Adrenal gland (tissue), 5 donors: ENCODE results near the gene SORCS3.

ENCODE experiments used
- CTCF ChIP-seq, 6 experiments: fragments of 450-650 bp in 4 of 6; fragments of 200-600 bp in 2 of 6; sonication (generic) in 1 of 6; IDR thresholded peaks; 1 replicate in 5 of 6; 2 replicates in 1 of 6; pipeline versions ENCODE4 v1.5.1 to v1.8.0; 2016 to 2021; ENCODE audit warnings: antibody characterized with exemption in 6 of 6, mild to moderate bottlenecking in 2 of 6, moderate library complexity in 1 of 6
- POLR2A ChIP-seq, 2 donors: fragments of 450-650 bp; IDR thresholded peaks; one replicate each; pipeline ENCODE4 v1.6.1; 2017; ENCODE audit warnings: antibody characterized with exemption in 2 of 2, mild to moderate bottlenecking in 2 of 2, moderate library complexity in 1 of 2
- donor health status: DM: no; HTN: no; CAD: no.

DNA sequence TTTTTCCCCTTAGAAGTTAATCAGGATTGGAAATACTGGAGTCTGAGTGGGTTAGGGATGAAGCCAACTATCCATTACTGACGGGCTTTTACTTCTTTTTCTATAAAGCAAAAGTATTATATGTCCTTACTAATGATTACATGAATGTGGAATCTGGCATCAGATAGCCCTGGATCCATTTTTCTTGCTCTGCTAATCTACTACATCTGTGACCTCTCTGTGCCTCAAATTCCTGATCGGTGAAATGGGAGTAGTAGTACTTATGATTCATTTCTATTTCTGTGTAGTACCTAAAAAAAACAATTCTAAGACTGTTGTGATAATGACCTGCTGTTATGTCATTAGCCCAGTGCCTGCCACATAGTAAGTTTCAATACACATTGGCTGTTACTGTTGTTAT, 621.6 kb downstream of the SORCS3 start:
- no peak for TF ChIP-seq CTCF (IDR thresholded peaks at IDR 0.05)
- no peak for TF ChIP-seq POLR2A (IDR thresholded peaks at IDR 0.05)
